Breast epithelium (tissue), 4 donors: ENCODE results near the gene SETD6. TPM values are rescaled to one million over a fixed set of nuclear protein-coding genes. Genes with fewer than 3 reads are reported as not detected.

Source experiments
- DNase-seq, 2 donors: peaks; one replicate each; pipeline ENCODE4 v3.0.0-alpha.2; 2019; ENCODE audit warnings: low spot score in 2 of 2
- H3K27ac ChIP-seq, 2 donors: fragments of 200-600 bp; sonication (generic) in 1 of 2; one replicate each; pipeline ENCODE4 v1.5.1; 2016 to 2019; ENCODE audit warnings: mild to moderate bottlenecking in 1 of 2
- H3K27me3 ChIP-seq, 2 donors: fragments of 200-600 bp; sonication (generic) in 1 of 2; one replicate each; pipeline versions ENCODE4 v1.5.1 to v1.6.0; 2017 to 2019; ENCODE audit warnings: control low read depth in 1 of 2, mild to moderate bottlenecking in 1 of 2
- H3K36me3 ChIP-seq: fragments of 200-600 bp; one replicate; pipeline ENCODE4 v1.5.1; 2019
- H3K4me1 ChIP-seq, 2 donors: fragments of 200-600 bp; sonication (generic); one replicate each; pipeline ENCODE4 v1.5.1; 2016 to 2019; ENCODE audit warnings: control low read depth in 1 of 2
- H3K4me3 ChIP-seq, 3 donors: fragments of 200-600 bp; sonication (generic); 1 replicate in 2 of 3; 2 replicates in 1 of 3; pipeline ENCODE4 v1.5.1; 2016 to 2019; ENCODE audit warnings: mild to moderate bottlenecking in 3 of 3, moderate library complexity in 2 of 3
- H3K9me3 ChIP-seq, 2 donors: fragments of 200-600 bp; sonication (generic) in 1 of 2; one replicate each; pipeline ENCODE4 v1.5.1; 2016 to 2019; ENCODE audit warnings: control low read depth in 1 of 2
- CTCF ChIP-seq, 3 donors: fragments of 450-650 bp; IDR thresholded peaks; one replicate each; pipeline ENCODE4 v1.5.1; 2016 to 2017; ENCODE audit warnings: antibody characterized with exemption in 3 of 3, mild to moderate bottlenecking in 3 of 3, moderate library complexity in 3 of 3
- POLR2A ChIP-seq: fragments of 450-650 bp; IDR thresholded peaks from one replicate; pipeline ENCODE4 v1.6.1; 2016; ENCODE audit warnings: antibody characterized with exemption, mild to moderate bottlenecking, moderate library complexity
- POLR2AphosphoS5 ChIP-seq, 3 donors: sonication (generic); formaldehyde crosslinking; IDR thresholded peaks; one replicate each; pipeline ENCODE4 v1.6.1; 2017; ENCODE audit warnings: antibody characterized with exemption in 3 of 3
- intact Hi-C: fragments of 100-400 bp; cut with DNase I; formaldehyde crosslinking; loops from one replicate; pipeline ENCODE4 v1.15.1; 2023; ENCODE audit warnings: low total_unique reads
- total RNA-seq, 3 donors: library from RNA; depleted of rRNA; stranded (reverse); fragments of >200 nt; gene quantifications; one replicate each; pipeline ENCODE4 v1.1.0, GENCODE V29; 2016

Gene SETD6
- total RNA-seq, 3 donors from 2014 or later = 20.8 to 47.3 (median 44.9) TPM

- no peaks in the 10 kb centered on the region for H3K9me3 ChIP-seq
- H3K36me3 ChIP-seq = peaks cover 6% of the 10 kb centered on the region
- DNase-seq = no peak
- no peak overlapping the region for H3K27ac ChIP-seq
- TF ChIP-seq CTCF (IDR thresholded peaks at IDR 0.05) = no peak
- TF ChIP-seq POLR2A = no peak
- no peak for TF ChIP-seq POLR2AphosphoS5 (IDR thresholded peaks at IDR 0.05)
- H3K4me3 ChIP-seq = no peak overlapping the region
- intact Hi-C loops = no loop called here
- no peaks in the 10 kb centered on the region for H3K4me1 ChIP-seq
- no peaks in the 10 kb centered on the region for H3K27me3 ChIP-seq
Measured at GRCh38 chr16:58536278-58536677, 21.0 kb downstream of the SETD6 start.

DNA sequence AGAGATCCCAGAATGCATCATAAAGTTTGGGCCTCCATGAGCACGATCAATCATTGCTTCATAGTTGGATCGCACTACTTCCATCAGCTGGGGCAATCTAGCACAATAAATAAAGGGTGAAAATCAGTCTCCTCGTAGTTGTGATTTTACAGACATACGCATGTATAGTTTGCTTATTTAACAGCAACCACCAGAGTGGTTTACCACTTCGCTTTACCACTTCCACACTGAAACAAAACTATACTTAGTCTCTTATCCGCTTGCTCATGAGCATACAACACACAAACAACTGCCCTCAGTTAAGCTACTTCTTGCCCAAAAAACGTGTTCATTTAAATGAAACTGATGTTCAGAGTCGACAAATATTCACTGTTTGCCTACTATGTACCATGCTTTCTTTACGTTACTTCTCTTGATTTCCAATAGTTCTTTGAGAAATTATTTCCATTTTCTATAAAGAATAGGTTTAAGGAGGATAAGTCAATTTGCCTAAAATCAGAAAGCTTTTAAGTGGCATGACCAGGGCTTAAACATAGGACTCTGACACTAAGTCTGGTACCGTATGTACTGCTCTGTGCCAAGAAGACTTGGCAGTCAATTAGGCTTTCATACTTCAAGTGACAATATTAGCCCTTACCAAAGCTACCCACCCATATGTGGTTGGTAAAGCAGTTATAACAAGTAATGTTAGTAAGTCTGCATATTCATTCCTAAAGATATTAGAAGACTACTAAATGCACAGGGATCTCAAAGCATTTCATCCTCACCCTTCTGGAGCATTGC is 22.0 kb downstream of the SETD6 start:
- H3K4me3 ChIP-seq = no peak overlapping the region
- no peaks in the 10 kb centered on the region for H3K27me3 ChIP-seq
- no peak for DNase-seq
- intact Hi-C loops = no loop called here
- H3K4me1 ChIP-seq = no peaks in the 10 kb centered on the region
- no peak overlapping the region for H3K27ac ChIP-seq
- H3K9me3 ChIP-seq = no peaks in the 10 kb centered on the region
- TF ChIP-seq CTCF (IDR thresholded peaks at IDR 0.05) (no peak), POLR2AphosphoS5 (IDR thresholded peaks at IDR 0.05) (no peak), POLR2A (no peak)
- H3K36me3 ChIP-seq = peaks cover 13% of the 10 kb centered on the region

DNA sequence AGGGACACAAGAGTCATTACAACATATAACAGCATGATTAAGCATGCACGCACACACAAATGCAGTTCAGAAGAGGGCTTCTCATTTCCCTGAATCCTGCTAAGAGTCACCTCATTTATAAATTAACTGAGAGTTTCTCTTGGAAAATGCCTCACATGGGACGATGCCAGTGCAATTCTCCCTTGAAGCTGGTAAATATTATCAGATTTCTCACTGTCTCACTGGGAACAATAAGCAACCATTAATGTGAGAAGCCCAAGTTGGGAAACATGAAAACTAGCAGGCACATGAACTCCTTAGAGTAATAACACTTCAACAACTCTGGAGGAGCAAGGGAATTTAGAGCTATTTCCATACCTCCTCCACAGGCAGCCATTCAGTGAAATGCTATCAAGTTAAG is 26.4 kb downstream of the SETD6 start:
- Histone ChIP-seq H3K36me3 (peaks cover 29% of the 10 kb centered on the region), H3K9me3 (no peaks in the 10 kb centered on the region), H3K27ac (no peak overlapping the region), H3K4me3 (no peak overlapping the region), H3K4me1 (no peaks in the 10 kb centered on the region), H3K27me3 (no peaks in the 10 kb centered on the region)
- TF ChIP-seq POLR2AphosphoS5 (IDR thresholded peaks at IDR 0.05) (no peak), CTCF (IDR thresholded peaks at IDR 0.05) (no peak), POLR2A (no peak)
- DNase-seq = no peak
- intact Hi-C loops = no loop called here

- no peak for DNase-seq
- Histone ChIP-seq H3K4me3 (no peak overlapping the region), H3K27ac (no peak overlapping the region), H3K27me3 (no peaks in the 10 kb centered on the region), H3K9me3 (no peaks in the 10 kb centered on the region), H3K4me1 (no peaks in the 10 kb centered on the region), H3K36me3 (peaks cover 29% of the 10 kb centered on the region)
- TF ChIP-seq POLR2A (no peak), CTCF (IDR thresholded peaks at IDR 0.05) (no peak), POLR2AphosphoS5 (IDR thresholded peaks at IDR 0.05) (no peak)
- intact Hi-C loops = no loop called here
Measured at GRCh38 chr16:58542291-58542690, 27.0 kb downstream of the SETD6 start.

DNA sequence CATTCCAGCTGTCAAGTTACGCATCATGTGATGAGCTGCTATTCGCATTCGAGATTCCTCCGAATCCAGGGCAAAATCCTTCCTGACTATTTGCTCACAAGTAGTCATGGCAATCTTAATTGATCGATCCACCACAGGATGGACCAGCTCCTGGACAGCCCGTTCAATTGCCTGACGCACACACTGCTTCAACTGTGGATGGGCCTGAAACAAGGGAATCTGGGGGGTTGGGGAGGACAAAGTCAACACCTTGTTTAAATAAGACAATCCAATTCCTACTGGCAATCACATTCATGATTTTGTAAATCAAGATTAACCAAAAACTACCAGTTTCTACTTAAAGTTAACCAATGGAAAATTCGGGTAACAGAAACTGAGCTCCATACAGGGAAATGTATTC is 28.4 kb downstream of the SETD6 start:
- H3K27me3 ChIP-seq = no peaks in the 10 kb centered on the region

More for the DNA sequence above, 28.4 kb downstream of the SETD6 start:
- H3K9me3 ChIP-seq = no peaks in the 10 kb centered on the region
- peaks cover 29% of the 10 kb centered on the region for H3K36me3 ChIP-seq
- no peaks in the 10 kb centered on the region for H3K4me1 ChIP-seq
- DNase-seq = no peak
- H3K4me3 ChIP-seq = no peak overlapping the region
- no peak for TF ChIP-seq POLR2A
- no peak for TF ChIP-seq POLR2AphosphoS5 (IDR thresholded peaks at IDR 0.05)
- no peak for TF ChIP-seq CTCF (IDR thresholded peaks at IDR 0.05)
- intact Hi-C loops = no loop called here
- H3K27ac ChIP-seq = no peak overlapping the region
